KMS-11 (cell line): ENCODE results near the gene FRMD4A.

Experiments used
- H2AFZ ChIP-seq: fragments of 200-600 bp; sonication (generic); 2 replicates; pipeline ENCODE4 v1.6.1; 2016; ENCODE audit warnings: antibody characterized with exemption, mixed run types, low read depth
- H3K27ac ChIP-seq: fragments of 200-600 bp; sonication (generic); 2 replicates; pipeline ENCODE4 v1.6.1; 2016; ENCODE audit warnings: mild to moderate bottlenecking, mixed run types
- H3K27me3 ChIP-seq: fragments of 200-600 bp; sonication (generic); 2 replicates; pipeline ENCODE4 v1.6.1; 2017; ENCODE audit warnings: mild to moderate bottlenecking, low read depth, mixed run types, moderate library complexity; ENCODE audit not compliant: insufficient read depth
- H3K36me3 ChIP-seq: fragments of 200-600 bp; sonication (generic); 2 replicates; pipeline ENCODE4 v1.6.1; 2017; ENCODE audit warnings: mild to moderate bottlenecking, mixed run types; ENCODE audit not compliant: insufficient read depth
- H3K4me1 ChIP-seq: fragments of 200-600 bp; sonication (generic); 2 replicates; pipeline ENCODE4 v1.6.1; 2016; ENCODE audit warnings: mild to moderate bottlenecking, low read depth, mixed run types; ENCODE audit not compliant: poor library complexity, severe bottlenecking
- H3K4me2 ChIP-seq: fragments of 200-600 bp; sonication (generic); 2 replicates; pipeline ENCODE4 v1.7.0; 2016; ENCODE audit warnings: mild to moderate bottlenecking, mixed run types
- H3K4me3 ChIP-seq: fragments of 200-600 bp; sonication (generic); IDR thresholded peaks from 2 replicates; pipeline ENCODE4 v1.6.1; 2017; ENCODE audit warnings: low read depth, low read length, mixed read lengths; ENCODE audit not compliant: insufficient read depth
- H3K79me2 ChIP-seq: fragments of 200-600 bp; sonication (generic); 2 replicates; pipeline ENCODE4 v1.6.1; 2016; ENCODE audit warnings: low read depth, mixed run types; ENCODE audit not compliant: insufficient read depth
- H3K9ac ChIP-seq: fragments of 200-600 bp; sonication (generic); 2 replicates; pipeline ENCODE4 v1.6.1; 2016; ENCODE audit warnings: mild to moderate bottlenecking, mixed run types
- H4K20me1 ChIP-seq: fragments of 200-600 bp; sonication (generic); 2 replicates; pipeline ENCODE4 v1.6.1; 2016; ENCODE audit warnings: mild to moderate bottlenecking, mixed run types; ENCODE audit not compliant: insufficient read depth
- CTCF ChIP-seq: fragments of 200-600 bp; sonication (generic); conservative IDR thresholded peaks from 2 replicates; pipeline ENCODE4 v1.6.1; 2017; ENCODE audit warnings: low read depth, mild to moderate bottlenecking, antibody characterized with exemption, low read length, moderate library complexity, mixed read lengths

Gene FRMD4A

GRCh38 chr10:13972609-13973008 lies 358.1 kb downstream of the FRMD4A start:
- H4K20me1 ChIP-seq = no peaks in the 10 kb centered on the region
- H3K4me3 ChIP-seq = no peak overlapping the region
- no peaks in the 10 kb centered on the region for H3K79me2 ChIP-seq
- no peaks in the 10 kb centered on the region for H3K27me3 ChIP-seq
- no peak overlapping the region for H3K9ac ChIP-seq
- H3K36me3 ChIP-seq = no peaks in the 10 kb centered on the region
- TF ChIP-seq CTCF = no peak
- H3K27ac ChIP-seq = no peak overlapping the region
- H3K4me2 ChIP-seq = no peak overlapping the region
- no peak overlapping the region for H2AFZ ChIP-seq
- no peaks in the 10 kb centered on the region for H3K4me1 ChIP-seq

- H3K36me3 ChIP-seq = no peaks in the 10 kb centered on the region
- no peaks in the 10 kb centered on the region for H3K4me1 ChIP-seq
- H4K20me1 ChIP-seq = no peaks in the 10 kb centered on the region
- no peak overlapping the region for H3K4me3 ChIP-seq
- no peaks in the 10 kb centered on the region for H3K27me3 ChIP-seq
- TF ChIP-seq CTCF = no peak
- no peak overlapping the region for H3K9ac ChIP-seq
- H3K27ac ChIP-seq = no peak overlapping the region
- no peaks in the 10 kb centered on the region for H3K79me2 ChIP-seq
- no peak overlapping the region for H2AFZ ChIP-seq
- H3K4me2 ChIP-seq = no peak overlapping the region
Measured at GRCh38 chr10:13971601-13972475, 358.9 kb downstream of the FRMD4A start.

GRCh38 chr10:13970957-13971353 lies 359.8 kb downstream of the FRMD4A start:
- no peaks in the 10 kb centered on the region for H4K20me1 ChIP-seq
- H3K36me3 ChIP-seq = no peaks in the 10 kb centered on the region
- H3K4me1 ChIP-seq = no peaks in the 10 kb centered on the region
- no peak overlapping the region for H3K9ac ChIP-seq
- no peak overlapping the region for H3K4me3 ChIP-seq
- no peaks in the 10 kb centered on the region for H3K79me2 ChIP-seq
- H3K27ac ChIP-seq = no peak overlapping the region
- no peak for TF ChIP-seq CTCF
- no peak overlapping the region for H3K4me2 ChIP-seq
- H3K27me3 ChIP-seq = no peaks in the 10 kb centered on the region
- H2AFZ ChIP-seq = no peak overlapping the region

- Histone ChIP-seq H3K4me3 (no peak overlapping the region), H3K4me1 (no peaks in the 10 kb centered on the region), H3K27me3 (no peaks in the 10 kb centered on the region), H3K9ac (no peak overlapping the region), H3K4me2 (no peak overlapping the region), H4K20me1 (no peaks in the 10 kb centered on the region), H3K79me2 (no peaks in the 10 kb centered on the region), H3K27ac (no peak overlapping the region), H2AFZ (no peak overlapping the region), H3K36me3 (no peaks in the 10 kb centered on the region)
- no peak for TF ChIP-seq CTCF
Measured at GRCh38 chr10:13970236-13970956, 360.3 kb downstream of the FRMD4A start.
